ENCODE results near the gene USP54.

DNA sequence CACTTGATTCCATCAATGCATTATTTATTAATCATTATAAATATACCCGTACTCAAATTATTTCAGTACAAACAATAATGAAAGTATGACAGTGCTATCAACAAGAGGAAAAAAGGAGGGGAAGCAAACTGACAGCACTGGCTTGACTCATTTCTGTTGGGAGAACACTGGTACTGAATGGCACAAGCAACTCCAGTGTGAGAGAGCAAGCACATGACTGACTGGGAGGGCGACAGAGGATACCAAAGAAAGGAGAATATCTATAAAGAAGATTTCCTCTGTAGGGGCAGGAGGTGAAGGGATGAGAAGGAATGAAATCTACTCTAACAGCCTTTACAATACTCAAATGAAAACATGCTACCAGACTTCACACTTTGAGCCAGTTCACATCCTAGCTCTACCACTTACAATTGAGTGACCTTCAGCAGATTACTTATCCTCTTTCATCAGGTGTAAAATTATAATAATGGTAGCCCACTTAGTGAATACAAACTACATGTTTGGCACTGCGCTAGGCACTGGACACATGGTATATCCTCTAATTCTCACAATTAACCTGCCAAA lies 1.5 kb downstream of the USP54 start:
- TF ChIP-seq, protein P1, sequence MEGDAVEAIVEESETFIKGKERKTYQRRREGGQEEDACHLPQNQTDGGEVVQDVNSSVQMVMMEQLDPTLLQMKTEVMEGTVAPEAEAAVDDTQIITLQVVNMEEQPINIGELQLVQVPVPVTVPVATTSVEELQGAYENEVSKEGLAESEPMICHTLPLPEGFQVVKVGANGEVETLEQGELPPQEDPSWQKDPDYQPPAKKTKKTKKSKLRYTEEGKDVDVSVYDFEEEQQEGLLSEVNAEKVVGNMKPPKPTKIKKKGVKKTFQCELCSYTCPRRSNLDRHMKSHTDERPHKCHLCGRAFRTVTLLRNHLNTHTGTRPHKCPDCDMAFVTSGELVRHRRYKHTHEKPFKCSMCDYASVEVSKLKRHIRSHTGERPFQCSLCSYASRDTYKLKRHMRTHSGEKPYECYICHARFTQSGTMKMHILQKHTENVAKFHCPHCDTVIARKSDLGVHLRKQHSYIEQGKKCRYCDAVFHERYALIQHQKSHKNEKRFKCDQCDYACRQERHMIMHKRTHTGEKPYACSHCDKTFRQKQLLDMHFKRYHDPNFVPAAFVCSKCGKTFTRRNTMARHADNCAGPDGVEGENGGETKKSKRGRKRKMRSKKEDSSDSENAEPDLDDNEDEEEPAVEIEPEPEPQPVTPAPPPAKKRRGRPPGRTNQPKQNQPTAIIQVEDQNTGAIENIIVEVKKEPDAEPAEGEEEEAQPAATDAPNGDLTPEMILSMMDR (conservative IDR thresholded peaks at IDR 0.05), result no peak
- no peak for TF ChIP-seq ZFX (IDR thresholded peaks at IDR 0.05)

All from C4-2B (cell line).